Endodermal cell (in vitro differentiated cells): ENCODE data around the gene NECTIN2. TPM values are rescaled to one million over a fixed set of nuclear protein-coding genes. Genes with fewer than 3 reads are reported as not detected.
A peak's percentile ranks its signal among the peaks of the same experiment; 100 is the strongest.
"Not testable (repeated sequence)": the region's sequence is repeated elsewhere in the genome, so short reads cannot be mapped to it uniquely, and the experiment has no call there.

ENCODE experiments used
- DNase-seq: peaks from one replicate; pipeline ENCODE4 v3.0.0-alpha.2; 2017
- H3K27ac ChIP-seq: 2 replicates; pipeline ENCODE4 v1.5.1; 2013; ENCODE audit warnings: mild to moderate bottlenecking, low read depth, low read length, moderate library complexity
- H3K27me3 ChIP-seq: 2 replicates; pipeline ENCODE4 v1.6.1; 2013; ENCODE audit warnings: mild to moderate bottlenecking, low read length, moderate library complexity; ENCODE audit not compliant: insufficient read depth, control insufficient read depth, poor library complexity, severe bottlenecking
- H3K36me3 ChIP-seq: 2 replicates; pipeline ENCODE4 v1.7.0; 2013; ENCODE audit warnings: mild to moderate bottlenecking, low read length, moderate library complexity; ENCODE audit not compliant: control insufficient read depth, insufficient read depth
- H3K4me1 ChIP-seq: one replicate; pipeline ENCODE4 v1.7.0; 2013; ENCODE audit warnings: low read length; ENCODE audit not compliant: control insufficient read depth, insufficient read depth
- H3K4me3 ChIP-seq: 2 replicates; pipeline ENCODE4 v1.5.1; 2013; ENCODE audit warnings: mild to moderate bottlenecking, low read length, moderate library complexity
- H3K9ac ChIP-seq: 2 replicates; pipeline ENCODE4 v1.6.1; 2013; ENCODE audit warnings: mild to moderate bottlenecking, low read length, moderate library complexity; ENCODE audit not compliant: poor library complexity, severe bottlenecking; ENCODE audit errors: extremely low read depth
- H3K9me3 ChIP-seq: 2 replicates; pipeline ENCODE4 v1.6.1; 2013; ENCODE audit warnings: mild to moderate bottlenecking, low read length, moderate library complexity; ENCODE audit not compliant: control insufficient read depth
- H3K27ac Mint-ChIP-seq: 2 replicates; pipeline ENCODE4 v1.8.0; 2020; ENCODE audit warnings: mixed read lengths
- H3K27me3 Mint-ChIP-seq: 2 replicates; pipeline ENCODE4 v1.8.0; 2021; ENCODE audit warnings: mild to moderate bottlenecking, mixed read lengths; ENCODE audit not compliant: insufficient read depth
- H3K36me3 Mint-ChIP-seq: 2 replicates; pipeline ENCODE4 v1.8.0; 2020; ENCODE audit warnings: low read depth, mixed read lengths
- H3K4me1 Mint-ChIP-seq: 2 replicates; pipeline ENCODE4 v1.8.0; 2020; ENCODE audit warnings: mixed read lengths
- H3K4me3 Mint-ChIP-seq: 2 replicates; pipeline ENCODE4 v1.8.0; 2020; ENCODE audit warnings: mild to moderate bottlenecking, moderate library complexity, mixed read lengths
- H3K9me3 Mint-ChIP-seq: 2 replicates; pipeline ENCODE4 v1.8.0; 2020; ENCODE audit warnings: mild to moderate bottlenecking, mixed read lengths
- WGBS, 2 experiments: methylation state at CpG; one replicate each; pipeline versions ENCODE4 v1.1.5 to v1.1.7; 2013; ENCODE audit warnings: missing lambda C conversion rate in 2 of 2, mixed read lengths in 1 of 2; ENCODE audit not compliant: insufficient coverage in 1 of 2, insufficient read length in 1 of 2; 5-methylcytosine and 5-hydroxymethylcytosine counted together
- total RNA-seq, 2 donors: library from RNA; stranded (reverse); fragmentation: NEBNext Ultra II Directional in 1 of 2; extraction: Animal tissue kit (Norgen Biotek cat#: 25700) in 1 of 2; gene quantifications; 2 replicates in 1 of 2; 3 replicates in 1 of 2; pipeline ENCODE4 v1.2.1, GENCODE V29; 2021
- TF ChIP-seq, protein P1 (sequence below): fragments of 200-600 bp; sonication (generic); conservative IDR thresholded peaks from 2 replicates; pipeline ENCODE4 v1.5.0; 2021; ENCODE audit warnings: antibody characterized with exemption, mild to moderate bottlenecking

NECTIN2 gene
- total RNA-seq, 2 donors from 2014 or later = 248 to 260 TPM

- H3K9ac ChIP-seq = no peak overlapping the region
- H3K27me3 Mint-ChIP-seq = no peaks in the 10 kb centered on the region
- H3K9me3 ChIP-seq = no peaks in the 10 kb centered on the region
- peaks cover 46% of the 10 kb centered on the region for H3K36me3 ChIP-seq
- peak overlapping the region; percentile 42 for H3K27ac Mint-ChIP-seq
- no peak overlapping the region for H3K4me3 Mint-ChIP-seq
- H3K36me3 Mint-ChIP-seq = peaks cover 60% of the 10 kb centered on the region
- no peak for DNase-seq
- no peaks in the 10 kb centered on the region for H3K27me3 ChIP-seq
- H3K9me3 Mint-ChIP-seq = no peaks in the 10 kb centered on the region
- 92 to 100% methylated on average over 7 to 15 of the region's 18 CpGs for WGBS, 2 experiments
- no peak overlapping the region for H3K4me3 ChIP-seq
- H3K27ac ChIP-seq = no peak overlapping the region
- no peaks in the 10 kb centered on the region for H3K4me1 Mint-ChIP-seq
- no peaks in the 10 kb centered on the region for H3K4me1 ChIP-seq
- TF ChIP-seq, protein P1, sequence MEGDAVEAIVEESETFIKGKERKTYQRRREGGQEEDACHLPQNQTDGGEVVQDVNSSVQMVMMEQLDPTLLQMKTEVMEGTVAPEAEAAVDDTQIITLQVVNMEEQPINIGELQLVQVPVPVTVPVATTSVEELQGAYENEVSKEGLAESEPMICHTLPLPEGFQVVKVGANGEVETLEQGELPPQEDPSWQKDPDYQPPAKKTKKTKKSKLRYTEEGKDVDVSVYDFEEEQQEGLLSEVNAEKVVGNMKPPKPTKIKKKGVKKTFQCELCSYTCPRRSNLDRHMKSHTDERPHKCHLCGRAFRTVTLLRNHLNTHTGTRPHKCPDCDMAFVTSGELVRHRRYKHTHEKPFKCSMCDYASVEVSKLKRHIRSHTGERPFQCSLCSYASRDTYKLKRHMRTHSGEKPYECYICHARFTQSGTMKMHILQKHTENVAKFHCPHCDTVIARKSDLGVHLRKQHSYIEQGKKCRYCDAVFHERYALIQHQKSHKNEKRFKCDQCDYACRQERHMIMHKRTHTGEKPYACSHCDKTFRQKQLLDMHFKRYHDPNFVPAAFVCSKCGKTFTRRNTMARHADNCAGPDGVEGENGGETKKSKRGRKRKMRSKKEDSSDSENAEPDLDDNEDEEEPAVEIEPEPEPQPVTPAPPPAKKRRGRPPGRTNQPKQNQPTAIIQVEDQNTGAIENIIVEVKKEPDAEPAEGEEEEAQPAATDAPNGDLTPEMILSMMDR = no peak
Observed at GRCh38 chr19:44879309-44880065, 33.4 kb downstream of the NECTIN2 start.

GRCh38 chr19:44882063-44882462, 36.0 kb downstream of the NECTIN2 start:
- H3K4me3 Mint-ChIP-seq = no peak overlapping the region
- Histone ChIP-seq H3K27me3 (no peaks in the 10 kb centered on the region), H3K9ac (no peak overlapping the region), H3K9me3 (no peaks in the 10 kb centered on the region), H3K36me3 (peaks cover 43% of the 10 kb centered on the region), H3K4me1 (no peaks in the 10 kb centered on the region), H3K4me3 (no peak overlapping the region), H3K27ac (no peak overlapping the region)
- no peaks in the 10 kb centered on the region for H3K27me3 Mint-ChIP-seq
- peaks cover 57% of the 10 kb centered on the region for H3K36me3 Mint-ChIP-seq
- TF ChIP-seq, protein P1 = no peak
- H3K9me3 Mint-ChIP-seq = no peaks in the 10 kb centered on the region
- H3K4me1 Mint-ChIP-seq = no peaks in the 10 kb centered on the region
- H3K27ac Mint-ChIP-seq = no peak overlapping the region
- no peak for DNase-seq
- WGBS, 2 experiments = 93 to 97% methylated on average over 6 to 15 of the region's 15 CpGs

GRCh38 chr19:44882619-44883397, 36.7 kb downstream of the NECTIN2 start:
- 83 to 96% methylated on average over 15 to 19 of the region's 19 CpGs for WGBS, 2 experiments
- not testable (repeated sequence) for H3K4me1 Mint-ChIP-seq, H3K9me3 Mint-ChIP-seq

More at GRCh38 chr19:44882619-44883397, 36.7 kb downstream of the NECTIN2 start:
- not testable (repeated sequence) for H3K27ac ChIP-seq, H3K27ac Mint-ChIP-seq, H3K4me1 ChIP-seq, H3K27me3 ChIP-seq, H3K27me3 Mint-ChIP-seq, H3K4me3 Mint-ChIP-seq, H3K4me3 ChIP-seq, DNase-seq, H3K9me3 ChIP-seq, H3K9ac ChIP-seq
- H3K36me3 ChIP-seq = peaks cover 45% of the 10 kb centered on the region
- H3K36me3 Mint-ChIP-seq = peaks cover 57% of the 10 kb centered on the region
